ENCODE data around the gene OCA2.
"Not testable (repeated sequence)": the region's sequence is repeated elsewhere in the genome, so short reads cannot be mapped to it uniquely, and the experiment has no call there.

Gene OCA2

DNA sequence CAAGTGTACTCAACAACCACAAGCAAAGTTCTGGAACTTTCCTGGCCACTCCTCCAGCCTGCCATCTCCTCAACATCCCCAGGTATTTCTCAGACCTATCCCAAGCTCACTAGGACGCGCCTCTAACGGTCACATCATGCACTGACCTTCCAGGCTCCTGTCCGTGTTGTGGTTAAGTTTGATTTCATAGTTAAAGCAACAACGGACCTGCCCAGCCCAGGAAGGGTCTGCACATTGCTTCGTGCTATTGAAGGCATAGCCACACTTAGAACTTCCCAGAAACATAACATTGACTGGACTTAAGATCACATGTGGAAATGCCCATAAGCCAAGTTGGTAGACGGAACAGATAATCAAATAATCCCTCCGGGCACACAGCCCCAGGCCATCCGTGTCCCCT lies 85.1 kb downstream of the OCA2 start:
- no peak for DNase-seq (ENCODE audit: low spot score in 2 of 2)
- in situ Hi-C loops (cut with MboI; ENCODE audit: low sequenced_read_pairs) = no loop called here
- Histone ChIP-seq H3K4me3 (no peak overlapping the region), H3K9me3 (no peaks in the 10 kb centered on the region), H3K27me3 (ENCODE audit: low read depth) (no peaks in the 10 kb centered on the region), H3K4me1 (no peaks in the 10 kb centered on the region), H3K36me3 (replicated peaks) (no peaks in the 10 kb centered on the region)

DNA sequence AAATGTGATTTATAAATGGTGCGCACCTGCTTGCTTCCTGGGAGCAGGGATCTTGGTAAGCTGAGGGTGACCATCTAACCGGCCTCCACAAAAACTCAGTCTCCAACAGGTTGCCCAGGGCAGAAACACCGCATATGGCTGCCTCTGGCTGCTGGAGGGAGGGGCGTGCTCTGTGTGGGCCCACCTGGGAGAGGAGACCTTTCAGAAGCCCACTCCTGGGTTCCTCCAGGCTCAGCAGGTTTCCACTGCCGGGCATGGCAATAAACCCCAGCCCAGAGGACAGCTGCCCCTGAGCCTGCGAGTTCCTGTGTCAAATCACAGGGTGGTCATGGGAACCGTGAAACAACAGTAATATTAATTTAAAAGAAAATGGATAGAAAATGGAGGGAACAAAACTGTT lies 85.6 kb downstream of the OCA2 start:
- in situ Hi-C loops (cut with MboI; ENCODE audit: low sequenced_read_pairs) = no loop called here

DNA sequence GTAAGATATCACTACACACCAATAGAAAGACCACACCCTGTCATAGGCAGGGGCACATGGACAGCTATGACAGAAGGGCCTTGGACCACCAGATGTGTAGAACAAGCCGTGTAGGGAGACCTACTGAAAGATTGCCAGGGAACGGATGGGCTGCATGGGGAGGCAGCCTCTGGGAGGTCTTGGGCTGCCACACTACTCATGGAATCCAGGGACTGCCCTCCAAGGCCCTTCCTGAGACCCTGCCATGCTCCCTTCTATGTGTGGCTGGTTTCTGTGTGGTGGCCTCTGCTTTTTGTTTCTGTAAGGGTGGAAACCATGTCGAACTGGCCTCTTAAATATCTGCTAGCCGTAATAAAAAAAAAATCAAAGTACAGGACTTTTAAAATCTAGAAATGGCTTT lies 86.9 kb downstream of the OCA2 start:
- no peaks in the 10 kb centered on the region for H3K36me3 ChIP-seq (replicated peaks)
- DNase-seq (ENCODE audit: low spot score in 2 of 2) = no peak
- no peak overlapping the region for H3K4me3 ChIP-seq
- no peaks in the 10 kb centered on the region for H3K9me3 ChIP-seq
- in situ Hi-C loops (cut with MboI; ENCODE audit: low sequenced_read_pairs) = no loop called here
- no peaks in the 10 kb centered on the region for H3K4me1 ChIP-seq
- H3K27me3 ChIP-seq (ENCODE audit: low read depth) = no peaks in the 10 kb centered on the region

More for the DNA sequence above, 85.6 kb downstream of the OCA2 start:
- Histone ChIP-seq H3K9me3 (no peaks in the 10 kb centered on the region), H3K4me1 (no peaks in the 10 kb centered on the region), H3K36me3 (replicated peaks) (no peaks in the 10 kb centered on the region), H3K27me3 (ENCODE audit: low read depth) (no peaks in the 10 kb centered on the region), H3K4me3 (no peak overlapping the region)
- DNase-seq (ENCODE audit: low spot score in 2 of 2) = no peak

DNA sequence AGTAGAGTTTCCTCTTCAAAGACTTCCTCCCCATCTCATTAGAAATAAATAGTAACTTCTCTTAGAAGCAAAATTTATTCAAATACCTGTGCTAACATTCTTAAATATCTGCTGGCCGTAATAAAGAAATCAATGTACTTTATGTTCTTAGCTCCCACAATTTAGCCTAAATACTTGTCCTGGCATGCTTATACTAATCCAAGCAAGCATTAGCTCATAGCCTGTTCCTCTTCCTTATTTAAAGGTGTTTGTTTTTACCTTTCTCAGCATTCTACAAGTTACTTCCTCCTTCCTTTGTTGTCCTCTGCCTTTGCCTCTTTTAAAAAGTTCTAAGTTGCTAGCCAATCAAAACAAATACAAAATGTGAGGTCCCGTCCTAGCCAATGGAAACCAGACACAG lies 90.9 kb downstream of the OCA2 start:
- H3K4me3 ChIP-seq; H3K4me1 ChIP-seq; H3K9me3 ChIP-seq; DNase-seq (ENCODE audit: low spot score in 2 of 2); H3K36me3 ChIP-seq (replicated peaks); in situ Hi-C loops (cut with MboI; ENCODE audit: low sequenced_read_pairs); H3K27me3 ChIP-seq (ENCODE audit: low read depth): not testable (repeated sequence)

DNA sequence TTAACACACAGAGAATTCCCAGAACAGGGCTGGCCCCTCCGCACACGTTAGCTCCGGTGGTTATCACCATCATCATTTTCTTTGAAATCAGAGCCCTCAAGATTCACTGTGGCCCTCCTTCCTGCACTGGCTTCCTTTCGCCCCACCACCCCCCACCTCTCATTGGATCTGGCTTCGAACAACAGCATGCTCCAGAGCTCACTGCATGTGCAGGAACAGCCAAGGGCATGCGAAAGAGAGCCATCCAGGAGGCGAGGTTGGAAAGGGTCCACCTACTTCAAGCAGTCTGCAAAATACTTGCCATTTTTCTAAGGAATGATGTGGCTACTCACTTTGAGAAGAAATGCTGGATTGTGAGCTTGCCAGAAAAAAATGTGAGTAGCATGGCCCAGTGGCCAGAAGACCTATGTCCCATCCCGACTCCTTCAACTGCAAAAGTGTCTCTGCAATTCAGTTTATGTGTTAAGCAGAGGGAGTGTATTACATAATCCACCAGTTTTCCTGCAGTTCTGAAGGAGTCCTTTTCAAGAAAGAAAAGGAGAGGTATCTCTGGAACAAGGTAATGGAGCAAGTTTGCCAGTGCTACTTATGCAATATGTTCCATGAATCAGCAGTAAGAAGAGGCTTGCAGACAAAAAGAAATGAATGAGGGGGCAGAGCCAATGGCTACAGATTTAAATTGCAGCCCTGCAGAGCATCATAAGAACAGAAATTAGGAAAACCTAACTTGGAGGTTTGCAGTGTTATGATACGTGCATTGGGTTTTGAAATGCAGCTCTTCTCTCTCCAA lies 92.8 kb downstream of the OCA2 start:
- in situ Hi-C loops (cut with MboI; ENCODE audit: low sequenced_read_pairs) = no loop called here
- no peaks in the 10 kb centered on the region for H3K9me3 ChIP-seq
- H3K36me3 ChIP-seq (replicated peaks) = no peaks in the 10 kb centered on the region
- DNase-seq (ENCODE audit: low spot score in 2 of 2) = no peak
- H3K27me3 ChIP-seq (ENCODE audit: low read depth) = no peaks in the 10 kb centered on the region
- H3K4me1 ChIP-seq = no peaks in the 10 kb centered on the region
- no peak overlapping the region for H3K4me3 ChIP-seq

DNA sequence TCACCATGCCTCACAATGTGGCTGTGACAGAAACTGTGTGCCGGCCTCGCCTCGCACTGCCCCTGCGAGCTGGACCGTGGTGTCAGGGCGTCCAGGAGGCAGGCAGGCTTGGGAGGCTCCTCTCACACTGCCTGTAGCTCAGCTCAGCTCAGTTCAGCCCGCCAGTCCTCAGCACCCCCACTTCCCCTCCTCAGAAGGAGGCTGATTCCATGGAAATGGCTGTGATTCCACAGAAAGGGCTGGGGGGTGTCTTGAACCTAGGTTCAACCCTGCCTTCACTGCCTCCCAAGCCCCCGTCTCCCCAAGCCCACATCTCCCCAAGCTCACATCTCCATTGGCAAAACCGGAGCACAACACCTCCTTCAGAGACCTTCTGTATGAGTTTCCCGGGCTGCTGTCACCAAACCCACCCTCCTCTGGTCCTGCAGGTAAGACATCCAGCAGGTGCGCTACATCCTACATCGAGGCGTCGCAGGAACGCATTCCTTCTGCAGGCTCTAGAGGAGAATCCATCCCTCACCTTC lies 94.0 kb downstream of the OCA2 start:
- Histone ChIP-seq H3K4me1 (no peaks in the 10 kb centered on the region), H3K36me3 (replicated peaks) (no peaks in the 10 kb centered on the region), H3K9me3 (no peaks in the 10 kb centered on the region), H3K4me3 (no peak overlapping the region), H3K27me3 (ENCODE audit: low read depth) (no peaks in the 10 kb centered on the region)
- in situ Hi-C loops (cut with MboI; ENCODE audit: low sequenced_read_pairs) = no loop called here
- no peak for DNase-seq (ENCODE audit: low spot score in 2 of 2)

DNA sequence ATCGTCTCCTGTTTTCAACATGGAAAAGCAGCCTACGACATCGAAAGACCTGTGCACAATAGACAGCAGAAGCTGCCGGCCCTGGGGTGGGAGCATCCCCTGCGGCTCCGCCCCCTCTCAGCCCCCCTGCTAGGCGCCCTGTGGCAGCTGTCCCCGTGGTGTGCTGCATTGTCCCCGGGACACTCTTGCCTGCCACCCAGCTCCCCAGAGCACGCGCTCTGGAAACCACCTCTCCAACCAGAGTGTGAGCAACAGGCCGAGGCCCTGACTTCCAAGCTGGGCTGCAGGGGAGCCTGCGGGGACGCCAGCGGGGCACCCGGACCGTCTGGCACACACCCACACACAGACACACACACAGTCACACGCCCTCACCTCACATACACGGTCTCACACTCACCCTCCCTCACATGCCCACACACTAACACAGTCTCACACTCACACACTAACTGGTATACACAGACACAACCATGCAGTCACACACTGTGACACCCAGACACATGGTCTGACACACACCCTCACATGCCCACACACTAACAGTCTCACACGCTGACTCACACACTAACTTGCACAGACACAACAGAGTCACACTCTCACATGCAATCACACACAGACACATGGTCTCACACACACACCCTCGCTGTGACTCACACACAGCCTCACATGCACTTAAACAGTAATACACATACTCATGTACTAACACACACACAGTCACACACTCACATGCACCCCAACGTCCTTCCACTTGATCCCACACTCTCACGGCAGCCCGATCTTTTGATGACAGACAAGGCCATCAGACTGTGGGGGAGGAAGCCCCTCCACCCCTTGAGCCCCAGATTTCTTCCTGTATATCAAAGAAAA lies 94.7 kb downstream of the OCA2 start:
- in situ Hi-C loops (cut with MboI; ENCODE audit: low sequenced_read_pairs) = no loop called here

DNA sequence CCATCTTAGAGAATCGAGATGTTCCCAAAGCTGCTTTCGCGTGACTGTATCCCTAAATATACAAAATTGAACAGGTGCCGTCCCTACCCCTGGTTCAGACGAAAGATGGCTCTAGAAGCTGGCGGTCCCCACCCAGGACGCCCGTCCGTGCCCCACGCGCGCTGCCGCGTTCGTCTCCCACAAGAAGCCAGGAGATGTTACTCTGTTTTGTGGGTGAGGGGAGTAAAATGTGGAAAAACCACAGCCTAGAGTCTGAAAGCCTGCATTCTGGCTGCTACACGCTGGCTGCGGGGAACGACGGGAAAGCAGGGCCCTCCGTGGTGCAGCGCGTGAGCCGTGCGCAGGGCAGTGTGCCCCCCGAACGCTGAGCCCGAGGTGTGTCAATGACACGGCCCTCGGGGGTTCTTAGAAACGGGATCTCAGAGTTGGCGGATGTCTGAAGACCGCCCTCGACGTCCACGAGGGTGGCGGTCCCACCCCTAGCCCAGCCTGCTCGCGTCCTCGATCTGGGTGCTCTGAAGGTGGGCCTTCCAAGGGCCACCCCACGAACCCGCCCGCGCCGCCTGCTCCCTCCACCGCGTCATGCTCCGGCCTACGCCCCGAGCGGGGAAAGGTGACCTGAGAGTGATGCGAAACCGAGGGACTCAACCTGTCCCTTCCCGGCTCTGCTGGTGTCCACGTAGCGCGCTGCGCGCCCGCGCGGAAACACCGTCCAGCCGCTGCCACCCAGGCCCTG lies 95.6 kb downstream of the OCA2 start:
- H3K27me3 ChIP-seq (ENCODE audit: low read depth) = no peaks in the 10 kb centered on the region
- no peak for DNase-seq (ENCODE audit: low spot score in 2 of 2)
- in situ Hi-C loops (cut with MboI; ENCODE audit: low sequenced_read_pairs) = no loop called here
- no peak overlapping the region for H3K4me3 ChIP-seq
- no peaks in the 10 kb centered on the region for H3K36me3 ChIP-seq (replicated peaks)
- H3K9me3 ChIP-seq = no peaks in the 10 kb centered on the region
- no peaks in the 10 kb centered on the region for H3K4me1 ChIP-seq

More for the DNA sequence above, 94.7 kb downstream of the OCA2 start:
- Histone ChIP-seq H3K27me3 (ENCODE audit: low read depth) (no peaks in the 10 kb centered on the region), H3K9me3 (no peaks in the 10 kb centered on the region), H3K36me3 (replicated peaks) (no peaks in the 10 kb centered on the region), H3K4me3 (no peak overlapping the region), H3K4me1 (no peaks in the 10 kb centered on the region)
- DNase-seq (ENCODE audit: low spot score in 2 of 2) = no peak

DNA sequence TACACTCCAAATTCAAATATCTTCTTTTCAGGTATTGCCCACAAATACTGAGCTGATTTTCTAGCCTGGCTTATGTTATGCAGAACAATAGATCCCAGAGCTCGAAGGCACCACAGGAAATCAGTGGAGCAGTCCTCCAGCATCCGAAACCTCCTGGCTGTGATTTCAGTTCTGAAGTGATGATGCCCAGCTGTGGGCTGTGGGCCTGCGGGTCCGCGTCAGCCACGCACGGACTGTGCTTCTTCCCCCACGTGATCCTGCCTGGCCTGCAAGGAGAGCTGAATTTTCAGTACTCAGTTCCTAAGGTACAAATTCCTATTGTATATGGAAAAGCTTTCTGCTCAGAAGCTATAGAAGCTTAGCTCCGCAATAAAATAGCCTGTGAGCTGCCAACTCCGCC lies 96.2 kb downstream of the OCA2 start:
- H3K27me3 ChIP-seq (ENCODE audit: low read depth) = no peaks in the 10 kb centered on the region
- H3K4me1 ChIP-seq = no peaks in the 10 kb centered on the region
- no peak overlapping the region for H3K4me3 ChIP-seq
- no peaks in the 10 kb centered on the region for H3K9me3 ChIP-seq
- no peak for DNase-seq (ENCODE audit: low spot score in 2 of 2)
- no peaks in the 10 kb centered on the region for H3K36me3 ChIP-seq (replicated peaks)
- in situ Hi-C loops (cut with MboI; ENCODE audit: low sequenced_read_pairs) = no loop called here

DNA sequence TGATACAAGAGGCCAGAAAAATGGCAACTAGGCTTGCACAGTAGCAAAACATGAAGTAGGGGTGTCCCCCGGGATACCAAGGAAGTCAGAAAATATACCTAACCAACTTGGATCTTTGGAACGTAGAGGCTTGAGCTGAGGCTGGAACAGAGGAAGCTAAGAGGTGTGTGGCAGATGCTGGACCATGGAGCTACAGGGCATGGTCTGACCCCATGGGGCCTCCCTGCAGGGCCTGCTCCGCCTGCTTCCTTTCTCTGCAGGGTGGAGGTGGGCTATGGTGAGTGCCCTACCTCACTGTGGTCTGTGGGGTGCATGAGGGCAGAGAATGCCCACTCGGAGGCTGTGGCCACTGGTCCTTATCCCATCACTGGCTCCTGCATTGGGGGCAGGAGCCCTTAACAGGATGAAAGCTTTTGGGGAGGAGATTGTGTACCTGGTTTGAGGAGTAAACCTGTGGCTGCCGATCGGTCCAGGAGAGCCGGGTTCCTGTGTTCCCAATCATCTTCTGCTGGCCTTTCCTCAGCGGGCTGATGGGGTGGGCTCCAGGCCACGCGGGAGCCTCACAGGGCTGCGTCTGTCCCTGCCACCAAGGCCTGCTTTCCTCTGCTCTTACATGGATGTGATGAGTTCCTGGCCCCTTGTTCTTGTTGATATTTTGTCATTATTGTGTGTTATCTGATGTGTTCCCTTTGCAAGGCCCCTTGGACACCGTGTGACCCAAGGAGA lies 96.8 kb downstream of the OCA2 start:
- in situ Hi-C loops (cut with MboI; ENCODE audit: low sequenced_read_pairs) = no loop called here
- H3K4me3 ChIP-seq = no peak overlapping the region

DNA sequence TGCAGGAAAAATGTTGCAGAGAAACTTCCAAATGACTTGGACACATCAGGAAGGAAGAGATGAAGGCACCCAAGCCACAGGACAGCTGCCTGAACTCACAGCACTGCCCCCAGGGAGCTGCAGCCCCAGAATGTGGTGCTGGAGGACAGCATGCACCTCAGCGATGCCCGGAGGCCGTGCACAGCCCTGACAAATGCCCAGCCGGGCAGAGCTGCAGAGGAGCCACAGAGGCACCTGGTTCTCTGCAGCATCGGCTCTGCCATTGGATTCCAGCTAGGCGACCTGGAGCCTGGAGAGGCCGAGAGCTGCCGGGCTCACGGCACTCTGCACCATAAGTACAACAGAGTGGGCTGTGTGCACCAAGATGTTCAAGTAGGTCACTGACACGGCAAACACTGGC lies 97.5 kb downstream of the OCA2 start:
- H3K9me3 ChIP-seq = no peaks in the 10 kb centered on the region
- no peak for DNase-seq (ENCODE audit: low spot score in 2 of 2)
- H3K27me3 ChIP-seq (ENCODE audit: low read depth) = no peaks in the 10 kb centered on the region
- no peak overlapping the region for H3K4me3 ChIP-seq
- H3K36me3 ChIP-seq (replicated peaks) = no peaks in the 10 kb centered on the region
- H3K4me1 ChIP-seq = no peaks in the 10 kb centered on the region
- in situ Hi-C loops (cut with MboI; ENCODE audit: low sequenced_read_pairs) = no loop called here

More for the DNA sequence above, 96.8 kb downstream of the OCA2 start:
- Histone ChIP-seq H3K9me3 (no peaks in the 10 kb centered on the region), H3K27me3 (ENCODE audit: low read depth) (no peaks in the 10 kb centered on the region), H3K4me1 (no peaks in the 10 kb centered on the region), H3K36me3 (replicated peaks) (no peaks in the 10 kb centered on the region)
- DNase-seq (ENCODE audit: low spot score in 2 of 2) = no peak

DNA sequence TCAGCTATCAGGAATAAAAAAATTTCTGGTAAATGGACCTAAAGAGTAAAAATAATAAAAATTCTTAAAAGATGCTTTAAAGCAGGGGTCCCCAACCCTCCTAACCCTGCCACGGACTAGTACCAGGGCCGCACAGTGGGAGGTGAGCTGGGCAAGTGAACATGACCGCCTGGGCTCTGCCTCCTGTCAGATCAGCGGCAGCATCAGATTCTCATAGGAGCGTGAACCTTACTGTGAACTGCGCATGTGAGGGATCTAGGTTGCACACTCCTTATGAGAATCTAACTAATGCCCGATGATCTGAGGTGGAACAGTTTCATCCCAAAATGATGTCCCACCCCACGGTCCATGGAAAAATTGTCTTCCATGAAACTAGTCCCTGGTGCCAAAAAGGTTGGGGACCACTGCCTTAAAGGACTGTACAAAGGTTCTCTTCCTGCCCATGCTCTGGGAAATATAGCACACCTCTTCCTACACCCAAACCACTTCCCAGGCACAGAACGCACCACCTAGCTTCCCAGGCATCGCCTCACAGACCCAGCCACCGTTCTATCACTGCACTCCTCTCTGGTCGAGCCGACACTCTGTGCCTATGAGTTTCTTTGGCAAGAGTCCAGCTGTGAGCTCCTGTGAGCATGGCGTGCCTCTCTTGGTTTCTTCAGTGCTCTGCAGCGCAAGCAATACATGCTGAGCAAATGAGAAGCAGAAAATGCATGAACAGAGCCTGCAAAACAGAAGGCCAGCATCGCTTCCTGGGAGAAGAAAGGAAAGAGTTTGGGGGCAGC lies 104.9 kb downstream of the OCA2 start:
- Histone ChIP-seq H3K4me3 (no peak overlapping the region), H3K9me3 (no peaks in the 10 kb centered on the region), H3K27me3 (ENCODE audit: low read depth) (no peaks in the 10 kb centered on the region), H3K36me3 (replicated peaks) (no peaks in the 10 kb centered on the region), H3K4me1 (no peaks in the 10 kb centered on the region)
- in situ Hi-C loops (cut with MboI; ENCODE audit: low sequenced_read_pairs) = no loop called here
- DNase-seq (ENCODE audit: low spot score in 2 of 2) = no peak

DNA sequence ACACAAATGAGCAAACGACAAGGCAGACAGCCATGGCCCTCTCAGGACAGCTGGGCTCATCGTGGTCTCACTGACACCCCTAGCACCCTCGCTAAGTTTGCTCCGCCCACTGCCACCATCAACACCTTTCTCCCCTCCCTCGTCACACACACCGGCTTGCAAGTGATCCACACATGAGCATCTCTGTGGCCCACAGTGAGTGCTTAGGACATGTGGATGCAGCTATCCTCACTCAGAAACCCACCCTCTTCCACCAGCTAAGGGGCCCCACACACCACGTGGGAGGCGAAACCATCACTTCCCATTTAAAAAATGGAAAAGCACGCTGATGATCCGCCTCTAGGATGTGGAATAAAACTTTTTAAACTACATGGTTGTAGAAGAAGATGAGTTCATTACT lies 105.6 kb downstream of the OCA2 start:
- Histone ChIP-seq H3K27me3 (ENCODE audit: low read depth) (no peaks in the 10 kb centered on the region), H3K4me3 (no peak overlapping the region), H3K36me3 (replicated peaks) (no peaks in the 10 kb centered on the region), H3K9me3 (no peaks in the 10 kb centered on the region), H3K4me1 (no peaks in the 10 kb centered on the region)
- in situ Hi-C loops (cut with MboI; ENCODE audit: low sequenced_read_pairs) = no loop called here
- DNase-seq (ENCODE audit: low spot score in 2 of 2) = no peak

Measured in HAP-1 (cell line).